Astrocyte (in vitro differentiated cells and primary cell): ENCODE data around the gene LRP10.
"Not testable (repeated sequence)": the region's sequence is repeated elsewhere in the genome, so short reads cannot be mapped to it uniquely, and the experiment has no call there.

ENCODE experiments used
- CTCF ChIP-seq: IDR thresholded peaks from 2 replicates; pipeline ENCODE4 v1.5.1; 2011; ENCODE audit warnings: low read depth, mild to moderate bottlenecking, inconsistent platforms, low read length, moderate library complexity; ENCODE audit not compliant: insufficient read depth
- EZH2 ChIP-seq: IDR thresholded peaks from 2 replicates; pipeline ENCODE4 v1.6.1; 2012; ENCODE audit warnings: mild to moderate bottlenecking, low read length, inconsistent platforms; ENCODE audit not compliant: insufficient read depth

- TF ChIP-seq CTCF, EZH2: not testable (repeated sequence)
These were observed 17.2 kb upstream of the LRP10 start for GRCh38 chr14:22854296-22854695.
